GM18951 (cell line): ENCODE results near the gene BCL2L15.

ENCODE experiments used
- POLR2A ChIP-seq: IDR thresholded peaks from 4 replicates; pipeline ENCODE4 v1.6.1; 2011; ENCODE audit warnings: mild to moderate bottlenecking; ENCODE audit not compliant: insufficient read length, insufficient read depth; ENCODE audit errors: extremely low read depth
- in situ Hi-C: fragments of 300-500 bp; cut with MboI; formaldehyde crosslinking; loops from one replicate; pipeline ENCODE4 v1.12.0; 2022; ENCODE audit warnings: low sequenced_read_pairs, mixed read lengths, inconsistent platforms; ENCODE audit not compliant: unreplicated experiment

Gene BCL2L15

DNA sequence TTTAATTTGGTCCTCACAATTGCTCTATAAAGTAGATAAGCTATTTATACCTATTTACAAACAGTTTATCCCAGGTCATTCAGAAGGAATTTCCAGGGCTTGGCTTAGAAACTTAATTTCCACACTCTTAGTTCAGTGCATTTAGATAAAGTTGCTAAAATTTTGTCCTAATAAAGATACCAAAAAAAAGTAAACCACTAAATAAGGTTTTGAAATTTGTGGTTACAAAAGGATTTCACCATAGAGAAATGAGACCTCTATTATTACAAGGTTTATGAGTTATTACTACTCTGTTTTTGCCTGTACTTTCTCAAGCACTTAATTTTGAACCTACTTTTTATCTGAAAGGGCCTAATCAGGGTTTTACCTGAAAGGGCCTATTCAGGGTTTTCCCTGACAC is 38.3 kb downstream of the BCL2L15 start:
- in situ Hi-C loops, result no loop called here
- no peak for TF ChIP-seq POLR2A

DNA sequence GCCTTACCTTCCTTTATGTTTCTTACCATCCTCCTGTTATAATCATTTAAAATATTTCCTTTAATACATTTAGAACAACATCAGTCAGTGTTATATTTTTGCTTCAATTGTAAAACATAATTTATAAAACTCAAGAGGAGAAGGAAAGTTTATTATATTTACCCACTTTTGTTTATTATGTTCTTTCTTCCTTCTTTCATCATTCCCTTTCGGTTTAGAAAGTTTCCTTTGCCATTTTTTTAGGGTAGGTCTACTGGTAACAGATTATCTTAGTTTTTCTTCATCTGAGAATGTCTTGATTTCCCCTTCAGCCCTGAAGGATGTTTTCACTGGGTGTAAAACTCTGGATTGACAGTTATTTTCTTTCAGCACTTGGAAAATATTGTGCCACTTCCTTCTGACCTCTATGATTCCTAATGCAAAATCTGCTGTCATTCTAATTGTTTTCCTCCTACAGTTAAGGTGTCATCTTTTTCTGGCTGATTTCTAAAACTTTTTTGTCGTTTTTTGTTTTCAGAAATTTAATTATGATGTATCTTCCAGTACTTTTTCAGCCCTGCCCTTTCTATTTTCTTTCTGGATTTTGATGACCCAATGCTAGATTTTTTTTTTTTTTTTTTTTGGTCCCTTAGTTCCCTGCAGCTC is 40.9 kb downstream of the BCL2L15 start:
- no peak for TF ChIP-seq POLR2A
- in situ Hi-C loops, result no loop called here

GRCh38 chr1:113836534-113836933 is 50.8 kb downstream of the BCL2L15 start:
- in situ Hi-C loops, result loop anchor here (10.0 kb wide), 1 partner anchor 68 kb away; the partner anchor contains the start of genes AP4B1 and DCLRE1B
- TF ChIP-seq POLR2A, result no peak

GRCh38 chr1:113835686-113836290 is 51.6 kb downstream of the BCL2L15 start:
- in situ Hi-C loops, result loop anchor here (10.0 kb wide), 1 partner anchor 69 kb away; the partner anchor contains the start of genes AP4B1 and DCLRE1B
- no peak for TF ChIP-seq POLR2A

DNA sequence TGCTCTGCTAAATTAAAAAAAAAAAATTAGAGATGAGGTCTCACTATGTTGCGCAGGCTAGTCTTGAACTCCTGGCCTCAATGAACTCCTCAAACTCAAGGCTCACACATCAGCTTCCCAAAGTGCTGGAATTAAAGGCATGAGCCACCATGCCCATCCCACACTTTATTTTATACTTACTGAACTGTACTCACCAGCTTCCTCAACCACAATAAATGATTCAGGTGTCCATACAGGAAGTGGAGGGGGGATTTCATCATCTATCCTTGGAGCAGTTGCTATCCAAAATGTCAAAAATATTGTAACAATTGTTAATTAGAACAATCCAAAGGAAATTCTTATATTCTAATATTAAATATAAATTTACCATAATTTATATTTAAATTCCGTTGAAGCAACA is 52.7 kb downstream of the BCL2L15 start:
- no peak for TF ChIP-seq POLR2A
- in situ Hi-C loops, result loop anchor here (10.0 kb wide), 1 partner anchor 70 kb away; the partner anchor contains the start of genes AP4B1 and DCLRE1B
